ENCODE results near the gene SERPINB12.
A peak's percentile ranks its signal among the peaks of the same experiment; 100 is the strongest.

The SERPINB12 gene

DNA sequence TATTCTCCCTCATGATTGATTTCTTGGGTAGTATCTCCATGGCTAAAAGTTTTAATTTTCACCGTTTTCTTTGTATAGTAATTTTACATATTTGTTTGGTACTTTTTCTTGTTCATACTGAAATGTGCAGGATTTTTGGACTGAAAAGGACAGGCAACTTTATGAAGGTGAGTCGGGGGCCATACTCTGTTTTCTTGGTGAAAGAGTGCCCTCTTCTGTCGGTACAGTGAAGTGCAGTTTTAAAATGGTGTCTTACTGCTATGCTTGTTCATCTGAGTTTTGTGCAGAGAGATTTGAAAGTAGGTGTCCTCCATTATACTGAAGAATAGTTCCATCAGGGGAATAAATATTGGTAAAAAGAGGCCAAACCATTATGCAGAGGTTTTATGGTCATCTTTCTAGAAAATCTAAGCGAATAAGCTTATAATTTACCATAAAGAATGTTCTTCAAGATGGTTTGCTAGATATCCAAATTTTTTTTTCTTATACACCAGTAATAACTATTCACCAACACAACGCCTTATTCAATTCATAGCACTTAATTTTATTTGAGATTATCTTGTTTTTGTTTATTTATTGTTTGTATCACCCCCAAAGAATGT, 36.3 kb downstream of the SERPINB12 start:
- Histone ChIP-seq H2BK15ac (ENCODE audit: low read depth, poor library complexity, severe bottlenecking) (no peak overlapping the region), H3K4me2 (ENCODE audit: low read length, poor library complexity, severe bottlenecking) (no peak overlapping the region), H2BK5ac (ENCODE audit: low read depth, low read length, poor library complexity, severe bottlenecking) (peak overlapping the region; percentile 44), H3K23ac (ENCODE audit: low read length in 2 of 2) (no peak overlapping the region), H3K4ac (ENCODE audit: low read depth in 1 of 2, low read length in 2 of 2) (no peak overlapping the region), H3K4me1 (ENCODE audit: control insufficient read depth, insufficient read depth, low read depth, low read length) (no peaks in the 10 kb centered on the region), H3K9me3 (ENCODE audit: control insufficient read depth, low read length) (no peaks in the 10 kb centered on the region), H2BK12ac (ENCODE audit: low read length in 2 of 2) (no peak overlapping the region), H3K79me1 (replicated peaks; ENCODE audit: low read length, poor library complexity, severe bottlenecking) (no peaks in the 10 kb centered on the region), H2AK5ac (ENCODE audit: low read length, severe bottlenecking) (no peak overlapping the region), H3K4me3 (ENCODE audit: insufficient read depth in 1 of 2, low read depth in 1 of 2, low read length in 2 of 2) (no peak overlapping the region), H2AFZ (ENCODE audit: low read depth, low read length) (no peak overlapping the region), H2BK120ac (ENCODE audit: low read depth, low read length) (no peak overlapping the region), H3K18ac (ENCODE audit: low read depth in 1 of 2, low read length in 2 of 2) (no peak overlapping the region), H3K27me3 (ENCODE audit: control insufficient read depth in 1 of 2, insufficient read depth in 1 of 2, low read length in 2 of 2) (peaks cover 0 to 4% of the 10 kb centered on the region in 2 experiments), H3K27ac (ENCODE audit: low read length, poor library complexity, severe bottlenecking) (no peak overlapping the region), H3K36me3 (ENCODE audit: control insufficient read depth in 1 of 2, insufficient read depth in 2 of 2, low read depth in 1 of 2, low read length in 2 of 2) (no peaks in the 10 kb centered on the region), H4K8ac (ENCODE audit: low read length) (no peak overlapping the region), H4K91ac (ENCODE audit: low read length) (no peak overlapping the region), H3K14ac (ENCODE audit: low read length in 2 of 2) (no peak overlapping the region), H3K9ac (ENCODE audit: low read length) (no peak overlapping the region)
- peak; percentile 47 for DNase-seq
- WGBS = 0% methylated on average over 2 of the region's 5 CpGs

DNA sequence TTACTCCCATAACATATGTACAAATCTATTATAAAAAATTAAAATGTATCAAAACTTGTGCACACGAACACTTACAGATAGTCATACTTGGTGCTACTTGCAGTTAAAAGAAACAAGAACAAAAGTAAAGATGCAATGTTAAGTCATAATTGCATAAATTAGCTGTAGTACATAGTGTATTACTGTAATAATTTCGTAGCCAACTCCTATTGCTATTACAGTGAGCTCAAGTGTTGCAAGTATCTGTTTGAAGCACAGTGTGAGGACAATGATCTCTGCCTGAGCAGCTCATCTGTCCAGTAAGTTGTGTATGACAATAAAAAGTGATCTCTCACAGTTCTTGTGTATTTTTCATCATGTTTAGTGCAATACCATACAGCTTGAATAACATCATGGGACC, 37.4 kb downstream of the SERPINB12 start:
- Histone ChIP-seq H3K79me1 (replicated peaks; ENCODE audit: low read length, poor library complexity, severe bottlenecking) (no peaks in the 10 kb centered on the region), H3K4me1 (ENCODE audit: control insufficient read depth, insufficient read depth, low read depth, low read length) (no peaks in the 10 kb centered on the region), H2AFZ (ENCODE audit: low read depth, low read length) (no peak overlapping the region), H3K27ac (ENCODE audit: low read length, poor library complexity, severe bottlenecking) (no peak overlapping the region), H4K8ac (ENCODE audit: low read length) (no peak overlapping the region), H3K4ac (ENCODE audit: low read depth in 1 of 2, low read length in 2 of 2) (no peak overlapping the region), H2AK5ac (ENCODE audit: low read length, severe bottlenecking) (no peak overlapping the region), H2BK5ac (ENCODE audit: low read depth, low read length, poor library complexity, severe bottlenecking) (no peak overlapping the region), H2BK12ac (ENCODE audit: low read length in 2 of 2) (no peak overlapping the region), H2BK15ac (ENCODE audit: low read depth, poor library complexity, severe bottlenecking) (no peak overlapping the region), H4K91ac (ENCODE audit: low read length) (no peak overlapping the region), H3K27me3 (ENCODE audit: control insufficient read depth in 1 of 2, insufficient read depth in 1 of 2, low read length in 2 of 2) (peaks cover 0 to 4% of the 10 kb centered on the region in 2 experiments), H2BK120ac (ENCODE audit: low read depth, low read length) (no peak overlapping the region), H3K9me3 (ENCODE audit: control insufficient read depth, low read length) (no peaks in the 10 kb centered on the region), H3K4me3 (ENCODE audit: insufficient read depth in 1 of 2, low read depth in 1 of 2, low read length in 2 of 2) (no peak overlapping the region), H3K18ac (ENCODE audit: low read depth in 1 of 2, low read length in 2 of 2) (no peak overlapping the region), H3K4me2 (ENCODE audit: low read length, poor library complexity, severe bottlenecking) (no peak overlapping the region), H3K9ac (ENCODE audit: low read length) (no peak overlapping the region), H3K14ac (ENCODE audit: low read length in 2 of 2) (no peak overlapping the region), H3K36me3 (ENCODE audit: control insufficient read depth in 1 of 2, insufficient read depth in 2 of 2, low read depth in 1 of 2, low read length in 2 of 2) (no peaks in the 10 kb centered on the region), H3K23ac (ENCODE audit: low read length in 2 of 2) (no peak overlapping the region)
- WGBS = 40% methylated on average over 1 of the region's 2 CpGs
- DNase-seq = no peak

DNA sequence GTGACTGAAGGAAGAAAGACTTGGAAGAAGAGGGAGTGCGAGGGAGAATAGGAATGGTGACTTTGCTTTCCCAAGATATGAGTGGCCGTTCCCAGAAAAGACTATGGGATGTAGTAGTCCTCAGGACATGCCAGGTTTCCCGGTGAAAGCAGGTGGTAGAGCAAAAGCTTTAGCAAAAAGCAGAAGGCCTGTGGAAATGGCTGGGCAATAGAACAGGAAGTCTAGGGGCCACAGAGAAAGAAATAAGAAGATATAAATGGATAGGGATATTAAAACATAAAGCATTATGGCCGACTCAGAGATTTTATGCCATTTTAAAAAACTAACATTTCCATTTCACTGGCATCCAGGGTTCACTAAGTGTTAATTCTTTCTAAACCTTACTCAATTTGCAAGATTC, 43.8 kb downstream of the SERPINB12 start:
- WGBS = 92% methylated on average over 3 of the region's 4 CpGs
- Histone ChIP-seq H3K27me3 (ENCODE audit: control insufficient read depth in 1 of 2, insufficient read depth in 1 of 2, low read length in 2 of 2) (peaks cover under 1 to 3% of the 10 kb centered on the region in 2 experiments), H3K9ac (ENCODE audit: low read length) (no peak overlapping the region), H3K4me1 (ENCODE audit: control insufficient read depth, insufficient read depth, low read depth, low read length) (no peaks in the 10 kb centered on the region), H3K4me3 (ENCODE audit: insufficient read depth in 1 of 2, low read depth in 1 of 2, low read length in 2 of 2) (no peak overlapping the region), H3K79me1 (replicated peaks; ENCODE audit: low read length, poor library complexity, severe bottlenecking) (no peaks in the 10 kb centered on the region), H2AK5ac (ENCODE audit: low read length, severe bottlenecking) (no peak overlapping the region), H4K91ac (ENCODE audit: low read length) (no peak overlapping the region), H4K8ac (ENCODE audit: low read length) (no peak overlapping the region), H3K4me2 (ENCODE audit: low read length, poor library complexity, severe bottlenecking) (no peak overlapping the region), H2BK12ac (ENCODE audit: low read length in 2 of 2) (no peak overlapping the region), H3K9me3 (ENCODE audit: control insufficient read depth, low read length) (no peaks in the 10 kb centered on the region), H2BK15ac (ENCODE audit: low read depth, poor library complexity, severe bottlenecking) (no peak overlapping the region), H3K27ac (ENCODE audit: low read length, poor library complexity, severe bottlenecking) (no peak overlapping the region), H3K23ac (ENCODE audit: low read length in 2 of 2) (no peak overlapping the region), H3K4ac (ENCODE audit: low read depth in 1 of 2, low read length in 2 of 2) (no peak overlapping the region), H2AFZ (ENCODE audit: low read depth, low read length) (no peak overlapping the region), H2BK5ac (ENCODE audit: low read depth, low read length, poor library complexity, severe bottlenecking) (no peak overlapping the region), H3K36me3 (ENCODE audit: control insufficient read depth in 1 of 2, insufficient read depth in 2 of 2, low read depth in 1 of 2, low read length in 2 of 2) (no peaks in the 10 kb centered on the region), H3K18ac (ENCODE audit: low read depth in 1 of 2, low read length in 2 of 2) (no peak overlapping the region), H2BK120ac (ENCODE audit: low read depth, low read length) (no peak overlapping the region), H3K14ac (ENCODE audit: low read length in 2 of 2) (no peak overlapping the region)
- DNase-seq = no peak

DNA sequence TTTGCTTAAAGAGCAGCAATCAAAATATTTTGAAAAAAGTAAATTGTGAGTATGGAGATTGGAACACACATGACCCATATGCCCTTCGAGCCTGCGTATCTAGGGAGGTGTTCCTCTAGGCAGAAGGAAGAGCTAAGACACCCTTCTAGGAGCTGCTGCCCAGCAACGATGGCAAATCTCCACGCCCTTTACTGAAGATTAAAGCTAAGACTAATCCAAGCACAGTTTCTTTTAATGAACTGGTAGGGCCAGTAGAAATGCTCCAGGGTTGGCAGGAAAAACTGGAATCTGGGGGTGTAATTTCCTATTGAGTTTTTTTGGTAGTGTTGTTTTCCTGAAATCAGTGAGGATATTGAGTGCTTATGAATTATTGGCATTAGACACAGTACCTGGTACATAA, 44.3 kb downstream of the SERPINB12 start:
- Histone ChIP-seq H2BK120ac (ENCODE audit: low read depth, low read length) (no peak overlapping the region), H3K27ac (ENCODE audit: low read length, poor library complexity, severe bottlenecking) (no peak overlapping the region), H3K36me3 (ENCODE audit: control insufficient read depth in 1 of 2, insufficient read depth in 2 of 2, low read depth in 1 of 2, low read length in 2 of 2) (no peaks in the 10 kb centered on the region), H3K9ac (ENCODE audit: low read length) (no peak overlapping the region), H4K8ac (ENCODE audit: low read length) (no peak overlapping the region), H2AK5ac (ENCODE audit: low read length, severe bottlenecking) (no peak overlapping the region), H2BK5ac (ENCODE audit: low read depth, low read length, poor library complexity, severe bottlenecking) (no peak overlapping the region), H3K18ac (ENCODE audit: low read depth in 1 of 2, low read length in 2 of 2) (no peak overlapping the region), H3K9me3 (ENCODE audit: control insufficient read depth, low read length) (no peaks in the 10 kb centered on the region), H3K23ac (ENCODE audit: low read length in 2 of 2) (no peak overlapping the region), H3K79me1 (replicated peaks; ENCODE audit: low read length, poor library complexity, severe bottlenecking) (no peaks in the 10 kb centered on the region), H3K4me1 (ENCODE audit: control insufficient read depth, insufficient read depth, low read depth, low read length) (no peaks in the 10 kb centered on the region), H3K14ac (ENCODE audit: low read length in 2 of 2) (no peak overlapping the region), H2BK12ac (ENCODE audit: low read length in 2 of 2) (no peak overlapping the region), H4K91ac (ENCODE audit: low read length) (no peak overlapping the region), H2BK15ac (ENCODE audit: low read depth, poor library complexity, severe bottlenecking) (no peak overlapping the region), H3K4me2 (ENCODE audit: low read length, poor library complexity, severe bottlenecking) (no peak overlapping the region), H2AFZ (ENCODE audit: low read depth, low read length) (no peak overlapping the region), H3K4me3 (ENCODE audit: insufficient read depth in 1 of 2, low read depth in 1 of 2, low read length in 2 of 2) (no peak overlapping the region), H3K4ac (ENCODE audit: low read depth in 1 of 2, low read length in 2 of 2) (no peak overlapping the region), H3K27me3 (ENCODE audit: control insufficient read depth in 1 of 2, insufficient read depth in 1 of 2, low read length in 2 of 2) (peaks cover 0 to 3% of the 10 kb centered on the region in 2 experiments)
- no peak for DNase-seq
- WGBS = 81% methylated on average over 4 of the region's 4 CpGs
